ENCODE results near the gene FIBIN. TPM values are rescaled to one million over a fixed set of nuclear protein-coding genes. Genes with fewer than 3 reads are reported as not detected.

The FIBIN gene
- total RNA-seq (2022; extraction: Qiagen RNA extraction): not detected in 5 replicates

DNA sequence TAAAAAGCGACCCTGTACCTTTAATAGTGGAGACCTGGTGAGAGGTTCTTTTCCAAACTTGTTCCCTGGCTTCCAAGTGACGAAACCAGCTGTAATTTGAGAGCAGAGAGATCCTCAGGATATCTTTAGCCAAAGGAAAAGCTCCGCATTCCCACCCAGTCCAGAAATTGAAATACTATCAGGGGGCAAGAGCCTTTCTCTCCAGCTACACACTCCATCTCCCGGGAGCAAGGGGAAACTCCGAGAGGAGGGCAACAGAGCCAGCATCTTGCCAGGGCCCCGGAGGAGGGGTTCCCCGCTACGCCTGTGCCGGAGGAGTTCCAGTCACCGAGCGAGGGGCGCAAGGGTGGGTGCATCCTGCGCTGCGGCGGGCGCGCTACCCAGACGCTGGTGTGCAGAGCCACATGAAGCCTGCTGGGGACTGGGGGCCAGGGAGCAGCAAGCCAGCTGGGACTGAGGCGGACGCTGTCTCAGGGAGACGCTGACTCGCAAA, at the start of gene FIBIN:
Gene FIBIN (plus strand): TSS at position 148 of the 493 bp plus-strand sequence. CDS start 415 bp downstream, outside the sequence.

GRCh38 chr11:27040302-27041115, 46.6 kb downstream of the FIBIN start, which contains the start of gene BBOX1:
TSS of gene BBOX1 (plus strand) at chr11:27040815. CDS start at chr11:27055431, 14,616 bp downstream.

Other genes starting within 250 kb of the FIBIN start
- 0.06 to 0.08 TPM in 2 of 5 replicates, not detected in the others for gene BBOX1, start 46.7 kb downstream of the FIBIN start, total RNA-seq (2022; extraction: Qiagen RNA extraction)

Measured in A549 treated with Hydrocortisone at 1 μM for 4 hours (cell line).